ENCODE measurements around the gene FRMPD2. TPM values are rescaled to one million over a fixed set of nuclear protein-coding genes. Genes with fewer than 3 reads are reported as not detected.

Gene FRMPD2
- total and polyA plus RNA-seq, 11 donors, result 0.20 to 0.66 TPM; not detected in 9

DNA sequence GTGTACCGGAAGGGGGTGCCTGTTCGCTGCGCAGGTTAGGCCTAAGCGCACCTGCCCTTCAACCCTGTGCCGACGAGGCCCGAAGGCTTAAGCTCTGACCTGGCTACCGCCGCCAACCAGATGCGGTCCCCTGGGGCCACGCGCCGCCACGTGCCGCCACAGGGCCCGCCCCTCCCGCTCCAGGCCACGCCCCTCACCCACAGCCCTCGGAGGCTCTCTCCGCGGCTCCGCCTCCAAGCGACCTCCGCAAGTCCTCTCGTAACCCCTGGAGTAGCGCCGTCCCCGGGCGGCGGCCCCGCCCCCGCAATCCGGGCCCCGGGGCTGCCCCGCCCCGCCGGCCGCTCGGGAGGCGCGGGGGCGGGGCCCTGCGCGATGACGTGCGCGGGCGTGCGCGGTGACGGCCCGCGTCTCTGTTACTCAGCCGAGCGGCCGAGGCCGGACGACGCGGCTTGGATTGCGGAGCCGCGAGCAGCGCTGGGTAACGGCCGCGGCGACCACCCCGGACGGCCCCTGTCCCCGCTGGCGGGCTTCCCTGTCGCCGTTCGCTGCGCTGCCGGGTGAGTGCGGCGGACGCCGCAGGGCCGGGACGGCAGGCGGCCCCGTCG is 31.9 kb upstream of the FRMPD2 start, which contains the start of gene MAPK8:
MAPK8 (plus strand) TSS at position 413 of the 605 bp plus-strand sequence. CDS start 94,984 bp downstream, outside the sequence.
- Histone ChIP-seq H3K4me1 (peaks cover 0 to 37% (median 21%) of the 10 kb centered on the region in 12 donors), H3K4me3 (peak within 1 kb of the TSS; percentile 74 to 97 (median 88)), H3K27ac (peak within 1 kb of the TSS; percentile 85 to 99 (median 97)), H3K27me3 (no peaks in the 10 kb centered on the region), H3K36me3 (no peaks in the 10 kb centered on the region), H3K9me3 (no peaks in the 10 kb centered on the region)
- peak; percentile 93 to 97 (median 95) for DNase-seq
- peak; percentile 93 to 97 (median 96) for ATAC-seq
- intact Hi-C loops (cut with DNase I), result loop anchor here in 1 of 10 donors (5.0 kb wide), 3 partner anchors 56 to 351 kb away; no protein-coding TSS in a partner anchor
- 1 to 40% (median 5%) methylated on average over 3 to 86 of the region's 86 CpGs for WGBS, 4 donors
- TF ChIP-seq CTCF (IDR thresholded peaks at IDR 0.05) (no peak), POLR2A (IDR thresholded peaks at IDR 0.05) (peak; percentile 97 to 98)

DNA sequence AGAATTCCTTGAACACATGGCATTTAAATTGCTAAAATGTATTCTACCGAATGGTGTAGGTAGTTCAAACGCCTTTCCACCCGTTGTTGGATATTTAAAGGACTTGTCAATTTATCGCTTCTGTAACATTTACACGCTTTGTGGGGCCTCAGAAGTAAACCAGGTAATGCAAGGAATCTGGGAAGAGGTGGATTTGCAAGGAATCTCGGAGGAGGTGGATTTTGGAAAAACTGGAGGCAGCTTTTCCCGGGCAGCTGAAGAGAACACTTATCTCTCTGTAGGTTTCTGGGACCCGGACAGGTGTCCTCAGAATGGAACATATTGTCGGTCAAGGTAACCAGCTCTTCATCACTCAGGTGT is 31.4 kb upstream of the FRMPD2 start:
- no peak for DNase-seq
- intact Hi-C loops (cut with DNase I), result loop anchor here in 1 of 10 donors (5.0 kb wide), 3 partner anchors 56 to 351 kb away; no protein-coding TSS in a partner anchor
- no peaks in the 10 kb centered on the region for H3K36me3 ChIP-seq
- H3K4me3 ChIP-seq, result peak overlapping the region; percentile 74 to 97 (median 88)
- no peaks in the 10 kb centered on the region for H3K27me3 ChIP-seq
- peaks cover 0 to 35% (median 21%) of the 10 kb centered on the region in 12 donors for H3K4me1 ChIP-seq
- WGBS, 4 donors, result 63 to 72% (median 68%) methylated on average over 9 of the region's 9 CpGs
- ATAC-seq, result no peak
- peak overlapping the region in 11 of 12 donors; percentile 37 to 99 (median 97) for H3K27ac ChIP-seq
- H3K9me3 ChIP-seq, result no peaks in the 10 kb centered on the region
- no peak for TF ChIP-seq POLR2A (IDR thresholded peaks at IDR 0.05)
- TF ChIP-seq CTCF (IDR thresholded peaks at IDR 0.05), result no peak

- DNase-seq (no peak), ATAC-seq (no peak)
- no peak for TF ChIP-seq POLR2A (IDR thresholded peaks at IDR 0.05)
- TF ChIP-seq CTCF (IDR thresholded peaks at IDR 0.05), result no peak
- intact Hi-C loops (cut with DNase I), result no loop called here
- Histone ChIP-seq H3K4me3 (no peak overlapping the region), H3K27ac (no peak overlapping the region), H3K4me1 (peaks cover 0 to 11% (median 5%) of the 10 kb centered on the region in 12 donors), H3K9me3 (no peaks in the 10 kb centered on the region), H3K36me3 (no peaks in the 10 kb centered on the region), H3K27me3 (no peaks in the 10 kb centered on the region)
- WGBS, 4 donors, result 88 to 90% (median 90%) methylated on average over 8 of the region's 8 CpGs
These were observed 28.3 kb upstream of the FRMPD2 start for GRCh38 chr10:48302515-48303476.

DNA sequence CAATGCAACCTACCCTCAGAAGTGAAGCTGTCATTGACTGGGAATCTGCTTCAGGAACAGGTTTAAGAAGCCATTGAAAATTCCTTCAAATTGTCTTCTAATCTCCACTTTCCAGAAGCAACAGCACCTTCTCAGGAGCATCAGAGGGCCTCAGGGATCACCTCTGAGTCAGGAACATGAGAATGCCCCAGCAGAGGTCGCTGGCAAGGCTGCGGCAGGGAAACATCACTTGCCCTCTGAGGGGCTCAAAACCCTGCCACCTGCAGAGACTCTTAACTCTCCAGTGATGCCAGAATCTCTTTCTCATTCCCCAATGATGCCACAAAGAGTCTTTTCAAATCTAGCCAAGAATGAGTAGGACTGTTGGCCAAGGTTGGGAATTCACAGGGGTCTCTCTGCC is 26.1 kb upstream of the FRMPD2 start:
- Histone ChIP-seq H3K4me3 (no peak overlapping the region), H3K9me3 (no peaks in the 10 kb centered on the region), H3K27ac (no peak overlapping the region), H3K36me3 (no peaks in the 10 kb centered on the region), H3K27me3 (no peaks in the 10 kb centered on the region), H3K4me1 (no peaks in the 10 kb centered on the region)
- intact Hi-C loops (cut with DNase I), result no loop called here
- DNase-seq (no peak), ATAC-seq (no peak)
- WGBS, 4 donors, result 74 to 84% (median 80%) methylated on average over 2 of the region's 2 CpGs
- no peak for TF ChIP-seq CTCF (IDR thresholded peaks at IDR 0.05)
- no peak for TF ChIP-seq POLR2A (IDR thresholded peaks at IDR 0.05)

Data from heart left ventricle (tissue), 16 donors.